ENCODE data around the gene NKX2-2. TPM values are rescaled to one million over a fixed set of nuclear protein-coding genes. Genes with fewer than 3 reads are reported as not detected.

The NKX2-2 gene
- total RNA-seq, 1 experiment from 2014 or later: not detected

DNA sequence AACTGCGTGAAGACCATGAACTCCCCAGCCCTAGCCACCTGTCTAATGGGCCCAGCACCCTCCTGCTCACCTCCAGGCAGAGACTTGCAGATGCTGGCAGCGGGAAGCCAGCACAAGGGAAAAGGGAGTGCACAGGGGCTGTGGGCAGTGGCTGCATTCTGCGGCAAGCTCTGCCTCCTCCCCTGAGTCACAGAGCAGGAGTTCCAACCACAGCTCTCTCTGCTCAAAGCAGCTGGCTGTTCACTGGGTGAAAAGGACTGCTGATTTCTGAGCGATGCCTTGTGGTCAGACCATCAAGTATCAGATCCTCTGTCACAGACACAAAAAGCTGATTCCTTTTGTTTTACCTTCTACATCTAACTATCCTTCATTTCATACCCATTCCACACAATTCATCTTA lies 10.5 kb downstream of the NKX2-2 start:
- no peak overlapping the region for H3K4me3 Mint-ChIP-seq (ENCODE audit: unreplicated experiment)
- peaks cover 8% of the 10 kb centered on the region for H3K9me3 Mint-ChIP-seq (ENCODE audit: unreplicated experiment)
- BruUV-seq (replicated peaks): no TSS peak
- H3K27me3 Mint-ChIP-seq (ENCODE audit: insufficient read depth, unreplicated experiment): peaks cover 3% of the 10 kb centered on the region
- H3K36me3 Mint-ChIP-seq (ENCODE audit: insufficient read depth, unreplicated experiment): no peaks in the 10 kb centered on the region
- intact Hi-C loops (cut with micrococcal nuclease; ENCODE audit: unreplicated experiment): no loop called here
- DNase-seq: no peak
- no peaks in the 10 kb centered on the region for H3K36me3 ChIP-seq (ENCODE audit: control insufficient read depth, insufficient read depth, low read length)
- H3K27ac Mint-ChIP-seq (ENCODE audit: unreplicated experiment): no peak overlapping the region
- no peak overlapping the region for H3K4me3 ChIP-seq (ENCODE audit: low read depth, low read length)
- no peaks in the 10 kb centered on the region for H3K4me1 Mint-ChIP-seq (ENCODE audit: low read depth, unreplicated experiment)
- TF ChIP-seq, protein P1, sequence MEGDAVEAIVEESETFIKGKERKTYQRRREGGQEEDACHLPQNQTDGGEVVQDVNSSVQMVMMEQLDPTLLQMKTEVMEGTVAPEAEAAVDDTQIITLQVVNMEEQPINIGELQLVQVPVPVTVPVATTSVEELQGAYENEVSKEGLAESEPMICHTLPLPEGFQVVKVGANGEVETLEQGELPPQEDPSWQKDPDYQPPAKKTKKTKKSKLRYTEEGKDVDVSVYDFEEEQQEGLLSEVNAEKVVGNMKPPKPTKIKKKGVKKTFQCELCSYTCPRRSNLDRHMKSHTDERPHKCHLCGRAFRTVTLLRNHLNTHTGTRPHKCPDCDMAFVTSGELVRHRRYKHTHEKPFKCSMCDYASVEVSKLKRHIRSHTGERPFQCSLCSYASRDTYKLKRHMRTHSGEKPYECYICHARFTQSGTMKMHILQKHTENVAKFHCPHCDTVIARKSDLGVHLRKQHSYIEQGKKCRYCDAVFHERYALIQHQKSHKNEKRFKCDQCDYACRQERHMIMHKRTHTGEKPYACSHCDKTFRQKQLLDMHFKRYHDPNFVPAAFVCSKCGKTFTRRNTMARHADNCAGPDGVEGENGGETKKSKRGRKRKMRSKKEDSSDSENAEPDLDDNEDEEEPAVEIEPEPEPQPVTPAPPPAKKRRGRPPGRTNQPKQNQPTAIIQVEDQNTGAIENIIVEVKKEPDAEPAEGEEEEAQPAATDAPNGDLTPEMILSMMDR (IDR thresholded peaks at IDR 0.05; ENCODE audit: insufficient read depth in 1 of 2, low read depth in 1 of 2, low read length in 1 of 2, severe bottlenecking in 1 of 2, unreplicated experiment in 1 of 2): no peak
- no peaks in the 10 kb centered on the region for H3K27me3 ChIP-seq (replicated peaks; ENCODE audit: control insufficient read depth, insufficient read depth, low read length)
- ChIA-PET CTCF (no interaction called here), POLR2A (no interaction called here)
- peaks cover 13% of the 10 kb centered on the region for H3K4me1 ChIP-seq
- H3K9me3 ChIP-seq: no peaks in the 10 kb centered on the region

- H3K9me3 ChIP-seq: no peaks in the 10 kb centered on the region
- H3K27ac Mint-ChIP-seq (ENCODE audit: unreplicated experiment): no peak overlapping the region
- H3K36me3 Mint-ChIP-seq (ENCODE audit: insufficient read depth, unreplicated experiment): no peaks in the 10 kb centered on the region
- ChIA-PET POLR2A (no interaction called here), CTCF (interaction anchor here (0.6 kb wide), 2 partner anchors 24 to 264 kb away, joined by 5 to 9 read pairs; no protein-coding TSS in a partner anchor)
- no peak overlapping the region for H3K4me3 Mint-ChIP-seq (ENCODE audit: unreplicated experiment)
- no peaks in the 10 kb centered on the region for H3K9me3 Mint-ChIP-seq (ENCODE audit: unreplicated experiment)
- no peak for DNase-seq
- no peaks in the 10 kb centered on the region for H3K36me3 ChIP-seq (ENCODE audit: control insufficient read depth, insufficient read depth, low read length)
- no peaks in the 10 kb centered on the region for H3K4me1 Mint-ChIP-seq (ENCODE audit: low read depth, unreplicated experiment)
- no TSS peak for BruUV-seq (replicated peaks)
- peaks cover 5% of the 10 kb centered on the region for H3K27me3 Mint-ChIP-seq (ENCODE audit: insufficient read depth, unreplicated experiment)
- no peaks in the 10 kb centered on the region for H3K27me3 ChIP-seq (replicated peaks; ENCODE audit: control insufficient read depth, insufficient read depth, low read length)
- H3K4me3 ChIP-seq (ENCODE audit: low read depth, low read length): no peak overlapping the region
- H3K4me1 ChIP-seq: peaks cover 10% of the 10 kb centered on the region
- intact Hi-C loops (cut with micrococcal nuclease; ENCODE audit: unreplicated experiment): no loop called here
- TF ChIP-seq, protein P1 (IDR thresholded peaks at IDR 0.05; ENCODE audit: insufficient read depth in 1 of 2, low read depth in 1 of 2, low read length in 1 of 2, severe bottlenecking in 1 of 2, unreplicated experiment in 1 of 2): no peak
These were observed 12.7 kb downstream of the NKX2-2 start for GRCh38 chr20:21501184-21501583.

DNA sequence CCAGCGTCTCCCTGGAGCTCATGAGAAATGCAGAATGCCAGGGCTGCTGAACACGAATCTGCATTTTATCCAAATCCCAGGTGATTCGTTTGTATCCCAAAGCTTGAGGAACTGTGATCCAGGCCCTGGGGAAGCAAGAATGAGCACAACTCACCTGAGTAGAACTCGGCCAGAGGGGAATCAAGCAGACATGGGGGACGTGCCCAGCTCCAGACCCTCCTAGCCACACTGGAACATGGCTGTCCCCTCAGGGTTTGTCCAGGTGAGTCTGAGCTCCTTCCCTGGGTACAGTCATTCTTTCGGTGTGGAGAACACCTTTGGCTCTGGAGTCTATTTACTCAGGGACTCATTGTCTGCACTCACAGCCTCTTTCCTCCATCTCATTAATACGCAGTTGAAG lies 13.3 kb downstream of the NKX2-2 start:
- Mint-ChIP-seq H3K4me3 (ENCODE audit: unreplicated experiment) (no peak overlapping the region), H3K4me1 (ENCODE audit: low read depth, unreplicated experiment) (no peaks in the 10 kb centered on the region), H3K9me3 (ENCODE audit: unreplicated experiment) (no peaks in the 10 kb centered on the region), H3K36me3 (ENCODE audit: insufficient read depth, unreplicated experiment) (no peaks in the 10 kb centered on the region), H3K27ac (ENCODE audit: unreplicated experiment) (no peak overlapping the region), H3K27me3 (ENCODE audit: insufficient read depth, unreplicated experiment) (peaks cover 5% of the 10 kb centered on the region)
- no peak overlapping the region for H3K4me3 ChIP-seq (ENCODE audit: low read depth, low read length)
- intact Hi-C loops (cut with micrococcal nuclease; ENCODE audit: unreplicated experiment): no loop called here
- no peaks in the 10 kb centered on the region for H3K27me3 ChIP-seq (replicated peaks; ENCODE audit: control insufficient read depth, insufficient read depth, low read length)
- CTCF ChIA-PET: interaction anchor here (0.6 kb wide), 3 partner anchors 14 to 264 kb away, joined by 3 to 9 read pairs (median 5); no protein-coding TSS in a partner anchor
- BruUV-seq (replicated peaks): no TSS peak
- POLR2A ChIA-PET: no interaction called here
- TF ChIP-seq, protein P1 (IDR thresholded peaks at IDR 0.05; ENCODE audit: insufficient read depth in 1 of 2, low read depth in 1 of 2, low read length in 1 of 2, severe bottlenecking in 1 of 2, unreplicated experiment in 1 of 2): no peak
- H3K9me3 ChIP-seq: no peaks in the 10 kb centered on the region
- no peaks in the 10 kb centered on the region for H3K36me3 ChIP-seq (ENCODE audit: control insufficient read depth, insufficient read depth, low read length)
- DNase-seq: no peak
- peaks cover 4% of the 10 kb centered on the region for H3K4me1 ChIP-seq
